GM21381 (cell line): ENCODE data around the gene NDUFA7.
"Not testable (repeated sequence)": the region's sequence is repeated elsewhere in the genome, so short reads cannot be mapped to it uniquely, and the experiment has no call there.

ENCODE experiments used
- ATAC-seq: cut with Tn5 transposase; IDR thresholded peaks from one replicate; pipeline ENCODE4 v1.9.1; 2021; ENCODE audit warnings: mild to moderate bottlenecking, moderate library complexity; ENCODE audit not compliant: unreplicated experiment

Gene NDUFA7

DNA sequence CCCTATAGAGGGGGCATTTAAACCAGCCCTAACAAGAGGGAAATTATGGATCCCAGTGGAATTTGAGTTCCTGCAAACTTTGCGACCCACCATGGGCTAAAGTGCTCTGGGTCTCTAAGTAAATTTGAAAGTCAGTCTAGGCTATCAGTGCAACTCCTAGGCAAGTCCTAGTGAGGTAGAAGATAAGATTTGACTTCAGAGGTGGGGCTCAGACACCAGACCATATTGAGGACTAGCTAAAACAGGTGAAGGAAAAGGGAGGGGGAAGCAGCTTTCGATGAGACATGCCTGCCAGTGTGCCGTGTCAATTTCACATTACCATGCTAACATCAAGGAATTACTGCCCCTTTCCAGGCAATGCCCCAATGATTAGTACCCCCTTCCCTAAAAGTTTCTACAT lies 51.5 kb downstream of the NDUFA7 start:
- ATAC-seq, result no peak

DNA sequence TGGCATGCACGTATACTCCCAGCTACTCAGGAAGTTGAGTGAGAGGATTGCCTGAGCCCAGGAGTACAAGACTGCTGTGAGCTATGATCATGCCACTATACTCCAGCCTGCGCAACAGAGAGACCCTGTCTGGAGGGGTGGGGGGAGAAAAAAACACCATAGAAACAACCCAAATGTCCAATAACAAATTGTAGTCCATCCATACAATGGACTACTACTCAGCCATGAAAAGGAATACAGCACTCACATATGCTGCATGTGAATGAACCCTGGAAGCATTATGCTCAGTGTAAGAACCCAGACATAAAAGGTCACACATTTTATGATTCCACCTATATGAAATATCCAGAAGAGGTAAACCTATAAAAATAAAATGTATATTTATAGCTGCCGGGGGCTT lies 55.3 kb downstream of the NDUFA7 start:
- ATAC-seq, result no peak

DNA sequence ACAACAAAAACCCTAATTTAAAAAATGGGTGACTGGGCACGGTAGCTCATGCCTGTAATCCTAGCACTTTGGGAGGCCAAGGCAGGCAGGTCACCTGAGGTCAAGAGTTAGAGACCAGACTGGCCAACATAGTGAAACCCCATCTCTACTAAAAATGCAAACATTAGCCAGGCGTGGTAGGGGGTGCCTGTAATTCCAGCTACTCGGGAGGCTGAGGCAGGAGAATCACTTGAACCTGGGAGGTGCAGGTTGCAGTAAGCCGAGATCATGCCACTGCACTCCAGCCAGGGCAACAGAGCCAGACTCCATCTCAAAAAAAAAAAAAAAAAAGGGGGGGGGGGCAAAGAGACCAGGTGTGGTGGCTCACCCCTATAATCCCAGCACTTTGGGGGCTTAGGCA lies 56.9 kb downstream of the NDUFA7 start:
- not testable (repeated sequence) for ATAC-seq

DNA sequence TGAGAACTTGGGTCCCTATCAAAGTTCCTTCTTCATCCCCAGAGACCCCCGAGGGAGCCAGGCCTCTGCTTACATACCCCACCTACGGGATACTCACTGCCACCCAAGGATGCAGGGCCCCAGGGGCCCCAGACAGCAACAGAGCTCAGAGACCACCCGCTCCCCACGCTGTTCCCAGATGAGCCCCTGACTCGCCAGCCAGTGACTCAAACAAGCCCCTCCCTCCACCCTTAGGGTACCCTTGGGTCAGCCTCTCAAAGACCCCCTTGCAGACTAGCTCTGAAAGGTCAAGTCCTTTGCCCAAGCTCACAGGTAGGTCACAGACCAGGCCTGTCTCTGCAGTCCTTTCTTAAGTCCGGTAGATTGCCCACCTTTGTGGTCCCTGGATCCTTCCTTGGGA lies 58.7 kb downstream of the NDUFA7 start:
- no peak for ATAC-seq

DNA sequence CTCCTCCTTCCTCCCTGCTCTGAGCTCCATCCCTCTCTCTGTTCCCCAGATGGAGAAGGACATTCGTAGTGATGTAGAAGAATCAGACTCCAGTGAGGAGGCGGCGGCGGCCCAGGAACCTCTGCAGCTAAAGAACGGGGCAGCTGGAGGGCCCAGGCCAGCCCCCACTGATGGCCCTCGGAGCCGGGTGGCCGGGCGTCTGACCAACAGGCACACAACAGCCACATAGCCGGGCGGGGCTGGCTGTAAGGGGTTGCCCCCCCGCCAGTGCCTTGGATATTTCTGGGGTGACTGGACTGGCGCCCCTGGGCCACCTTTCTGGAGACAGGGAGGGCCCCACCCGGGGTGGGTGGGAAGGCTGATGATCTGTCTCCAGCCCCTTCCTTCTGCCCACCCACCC lies 59.3 kb downstream of the NDUFA7 start:
- ATAC-seq, result no peak

DNA sequence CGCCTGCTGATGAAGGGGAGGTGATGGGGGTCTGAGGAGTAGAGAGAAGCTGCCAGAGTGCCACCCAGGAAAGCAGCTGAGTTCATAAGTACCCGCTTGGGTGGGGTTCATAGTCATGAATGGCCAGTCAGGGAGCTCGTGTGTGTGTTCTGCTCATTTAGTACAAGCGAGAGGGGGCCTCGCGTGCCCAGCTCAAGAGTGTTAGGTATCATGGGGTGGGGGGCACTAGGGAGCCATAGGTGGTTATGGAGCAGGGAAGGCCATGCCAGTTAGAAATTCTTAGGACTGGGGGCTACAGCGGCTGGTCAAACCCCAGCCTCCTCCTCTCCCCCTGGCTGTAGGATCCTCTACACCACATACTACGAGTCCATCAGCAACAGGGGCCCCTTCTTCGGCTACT lies 59.8 kb downstream of the NDUFA7 start:
- ATAC-seq, result no peak
